Endothelial cell of umbilical vein (primary cell): ENCODE results near the gene RANGAP1. TPM values are rescaled to one million over a fixed set of nuclear protein-coding genes. Genes with fewer than 3 reads are reported as not detected.

Source experiments
- BruUV-seq: library from RNA; stranded (reverse); fragments of 400-500 nt; replicated peaks from 2 replicates; lab custom pipeline; 2021; lab: Mats Ljungman, UMichigan
- CTCF ChIA-PET: fragments of 300-600, 350-600 bp; sonication (Branson Sonifier 250); formaldehyde crosslinking; loops from one replicate; lab custom pipeline; 2021; ENCODE audit warnings: antibody characterized with exemption, inconsistent platforms; lab: Charles Lee
- POLR2A ChIA-PET: fragments of 300-600, 350-600 bp; sonication (Branson Sonifier 250); formaldehyde crosslinking; loops from one replicate; lab custom pipeline; 2021; ENCODE audit warnings: antibody characterized with exemption, inconsistent platforms; lab: Charles Lee
- DNase-seq: peaks from one replicate; pipeline ENCODE4 v3.0.0-alpha.2; 2011; ENCODE audit warnings: low read depth, low spot score
- FAIRE-seq: peaks from 2 replicates; lab custom pipeline; 2011; peaks lifted over from hg19 to GRCh38; lab: Jason Lieb, UNC
- H2AFZ ChIP-seq: 2 replicates; pipeline ENCODE4 v1.6.0; 2012; ENCODE audit warnings: low read depth, low read length, control low read depth, inconsistent platforms
- H3K27ac ChIP-seq: 2 replicates; pipeline ENCODE4 v1.5.1; 2011; ENCODE audit warnings: low read depth, mild to moderate bottlenecking, control low read depth, low read length, moderate library complexity; ENCODE audit not compliant: insufficient read depth
- H3K27me3 ChIP-seq, 2 experiments: 2 replicates each; pipeline versions ENCODE4 v1.6.0 to v1.6.1; 2011; ENCODE audit warnings: low read length in 2 of 2, mixed read lengths in 1 of 2; ENCODE audit not compliant: control insufficient read depth in 2 of 2, insufficient read depth in 2 of 2
- H3K36me3 ChIP-seq, 2 experiments: 2 replicates in 1 of 2; 3 replicates in 1 of 2; pipeline ENCODE4 v1.5.1; 2011; ENCODE audit warnings: low read length in 2 of 2, mild to moderate bottlenecking in 1 of 2, moderate library complexity in 1 of 2; ENCODE audit not compliant: control insufficient read depth in 2 of 2, insufficient read depth in 2 of 2; ENCODE audit errors: extremely low read depth in 1 of 2
- H3K4me1 ChIP-seq: 3 replicates; pipeline ENCODE4 v1.5.1; 2011; ENCODE audit warnings: mild to moderate bottlenecking, low read length; ENCODE audit not compliant: control insufficient read depth, insufficient read depth; ENCODE audit errors: extremely low read depth
- H3K4me2 ChIP-seq: 2 replicates; pipeline ENCODE4 v1.6.1; 2011; ENCODE audit warnings: low read length, control low read depth, mixed read lengths; ENCODE audit not compliant: insufficient read depth
- H3K4me3 ChIP-seq, 3 experiments: fragments of 200-600 bp in 1 of 3; sonication (generic), shearing (Covaris generic) in 1 of 3; replicated peaks in 1 of 3; 2 replicates each; pipeline ENCODE4 v1.5.1; 2011 to 2016; ENCODE audit warnings: control low read depth in 3 of 3, low read length in 3 of 3, mild to moderate bottlenecking in 2 of 3, inconsistent platforms in 1 of 3, low read depth in 1 of 3, moderate library complexity in 1 of 3; ENCODE audit not compliant: insufficient read depth in 1 of 3
- H3K79me2 ChIP-seq: 2 replicates; pipeline ENCODE4 v1.6.0; 2012; ENCODE audit warnings: low read length, inconsistent platforms; ENCODE audit not compliant: control insufficient read depth, insufficient read depth
- H3K9ac ChIP-seq: replicated peaks from 2 replicates; pipeline ENCODE3; 2011; ENCODE audit warnings: low read length, control low read depth; ENCODE audit not compliant: insufficient read depth; ENCODE audit errors: extremely low read depth
- H3K9me1 ChIP-seq: replicated peaks from 3 replicates; pipeline ENCODE4 v1.6.0; 2011; ENCODE audit warnings: mild to moderate bottlenecking, low read length; ENCODE audit not compliant: control insufficient read depth, insufficient read depth; ENCODE audit errors: extremely low read depth
- H3K9me3 ChIP-seq: replicated peaks from 2 replicates; pipeline ENCODE4 v1.5.1; 2012; ENCODE audit warnings: low read length, inconsistent platforms; ENCODE audit not compliant: control insufficient read depth, insufficient read depth
- H4K20me1 ChIP-seq: replicated peaks from 2 replicates; pipeline ENCODE3; 2011; ENCODE audit warnings: mild to moderate bottlenecking, low read length; ENCODE audit not compliant: control insufficient read depth, insufficient read depth; ENCODE audit errors: extremely low read depth
- CTCF ChIP-seq, 2 donors: IDR thresholded peaks; 1 replicate in 1 of 2; 2 replicates in 1 of 2; pipeline ENCODE4 v1.5.1; 2011; ENCODE audit warnings: low read length in 2 of 2, mild to moderate bottlenecking in 2 of 2, moderate library complexity in 2 of 2, control low read depth in 1 of 2, inconsistent platforms in 1 of 2, low read depth in 1 of 2; ENCODE audit not compliant: insufficient read depth in 1 of 2; ENCODE audit errors: extremely low read depth in 1 of 2
- EZH2 ChIP-seq: IDR thresholded peaks from 2 replicates; pipeline ENCODE4 v1.6.1; 2012; ENCODE audit warnings: borderline replicate concordance, low read depth, mild to moderate bottlenecking, moderate library complexity, low read length, inconsistent platforms; ENCODE audit not compliant: severe bottlenecking
- FOS ChIP-seq: IDR thresholded peaks from 2 replicates; pipeline ENCODE4 v1.6.1; 2011; ENCODE audit warnings: mild to moderate bottlenecking, low read length, moderate library complexity, borderline replicate concordance; ENCODE audit not compliant: insufficient read depth
- GATA2 ChIP-seq: IDR thresholded peaks from 2 replicates; pipeline ENCODE4 v1.7.0; 2011; ENCODE audit warnings: low read depth, mild to moderate bottlenecking, moderate library complexity, mixed read lengths, low read length; ENCODE audit not compliant: insufficient read length, insufficient read depth
- JUN ChIP-seq: IDR thresholded peaks from 2 replicates; pipeline ENCODE4 v1.6.1; 2011; ENCODE audit warnings: borderline replicate concordance, low read depth; ENCODE audit not compliant: insufficient read length, insufficient read depth
- MAX ChIP-seq: IDR thresholded peaks from 2 replicates; pipeline ENCODE4 v1.6.1; 2011; ENCODE audit not compliant: insufficient read depth, insufficient read length
- MYC ChIP-seq: IDR thresholded peaks from one replicate; pipeline ENCODE4 v1.6.1; 2011; ENCODE audit warnings: mild to moderate bottlenecking, low read depth, low read length
- POLR2A ChIP-seq: IDR thresholded peaks from 2 replicates; pipeline ENCODE4 v1.6.1; 2012; ENCODE audit warnings: low read depth, mild to moderate bottlenecking, control low read depth, low read length
- POLR2AphosphoS5 ChIP-seq: IDR thresholded peaks from 2 replicates; pipeline ENCODE4 v1.6.1; 2012; ENCODE audit warnings: low read depth, mild to moderate bottlenecking, control low read depth, low read length, moderate library complexity; ENCODE audit not compliant: insufficient read depth
- dilution Hi-C: fragments of 300-500 bp; cut with MboI; formaldehyde crosslinking; loops from one replicate; pipeline ENCODE4 v1.15.0; 2019; ENCODE audit warnings: low sequenced_read_pairs; ENCODE audit not compliant: extremely low pct_ligation_motif_present
- intact Hi-C: fragments of 100-400 bp; cut with micrococcal nuclease; formaldehyde crosslinking; loops from one replicate; pipeline ENCODE4 v1.10.0; 2022
- polyA plus RNA-seq, 4 experiments: library from polyadenylated mRNA; depleted of rRNA in 3 of 4; stranded (reverse) in 3 of 4; unstranded in 1 of 4; fragments of >200 nt; gene quantifications; 2 replicates each; pipeline versions ENCODE4 v1.2.1 to v1.2.3, GENCODE V29; 2011 to 2012; ENCODE audit warnings: missing spikeins in 1 of 4
- total RNA-seq: library from RNA; stranded (reverse); gene quantifications from 2 replicates; pipeline ENCODE4 v1.2.3, GENCODE V29; 2021

The RANGAP1 gene
- total and polyA plus RNA-seq, 2 donors (not counting 3 experiments of a cell fraction or from before 2014, with no cell fraction given), result 169 to 182 TPM

- no peaks in the 10 kb centered on the region for H3K27me3 ChIP-seq
- no peak overlapping the region for H3K9ac ChIP-seq
- no peaks in the 10 kb centered on the region for H3K36me3 ChIP-seq
- H3K4me3 ChIP-seq, result no peak overlapping the region
- H3K4me1 ChIP-seq, result peaks cover 10% of the 10 kb centered on the region
- ChIA-PET CTCF (no interaction called here), POLR2A (no interaction called here)
- TF ChIP-seq JUN (no peak), GATA2 (no peak), FOS (no peak), POLR2A (no peak), EZH2 (no peak), CTCF (IDR thresholded peaks at IDR 0.05; ENCODE audit: extremely low read depth in 1 of 2, insufficient read depth in 1 of 2, low read depth in 1 of 2, low read length in 2 of 2) (no peak), MYC (no peak), POLR2AphosphoS5 (no peak), MAX (no peak)
- H2AFZ ChIP-seq, result no peak overlapping the region
- DNase-seq (no peak), FAIRE-seq (no peak)
- intact Hi-C loops (no loop called here), dilution Hi-C loops (no loop called here)
- H3K4me2 ChIP-seq, result no peak overlapping the region
- H3K27ac ChIP-seq, result no peak overlapping the region
- no peaks in the 10 kb centered on the region for H3K9me1 ChIP-seq
- H3K79me2 ChIP-seq, result peaks cover 9% of the 10 kb centered on the region
- H4K20me1 ChIP-seq, result no peaks in the 10 kb centered on the region
- H3K9me3 ChIP-seq, result no peaks in the 10 kb centered on the region
- BruUV-seq, result no TSS peak
These were observed 84.8 kb downstream of the RANGAP1 start for GRCh38 chr22:41201141-41201540.
